ENCODE measurements around the gene PRKCD.

DNA sequence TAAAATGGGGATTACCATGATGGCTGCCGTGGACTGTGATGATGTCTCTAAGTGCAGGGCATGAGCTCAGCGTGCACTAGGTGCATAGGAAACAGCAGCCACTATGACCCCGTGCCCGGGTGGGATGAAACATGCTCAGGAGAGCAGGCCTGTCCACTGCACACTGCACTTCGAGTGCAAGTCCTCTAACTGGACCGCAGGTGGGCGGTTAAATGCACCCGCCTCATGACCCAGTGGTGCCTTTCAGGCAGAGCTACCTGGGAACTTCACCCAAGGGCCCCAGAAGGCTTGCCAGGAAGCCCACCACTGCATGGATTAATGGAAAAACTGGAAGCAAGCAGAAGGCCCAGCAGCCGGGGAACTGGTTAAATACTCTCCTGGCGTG, 34.0 kb downstream of the PRKCD start:
- TF ChIP-seq ZNF274 (IDR thresholded peaks at IDR 0.05; ENCODE audit: low read depth, low read length): no peak
- TF ChIP-seq YY1 (IDR thresholded peaks at IDR 0.05; ENCODE audit: insufficient read depth, insufficient read length): no peak
- no peak for TF ChIP-seq SUZ12 (IDR thresholded peaks at IDR 0.05; ENCODE audit: extremely low read depth, insufficient read depth, insufficient read length)

All from NT2/D1 (cell line).